ENCODE measurements around the gene GPS2.
A peak's percentile ranks its signal among the peaks of the same experiment; 100 is the strongest.

GPS2 gene

DNA sequence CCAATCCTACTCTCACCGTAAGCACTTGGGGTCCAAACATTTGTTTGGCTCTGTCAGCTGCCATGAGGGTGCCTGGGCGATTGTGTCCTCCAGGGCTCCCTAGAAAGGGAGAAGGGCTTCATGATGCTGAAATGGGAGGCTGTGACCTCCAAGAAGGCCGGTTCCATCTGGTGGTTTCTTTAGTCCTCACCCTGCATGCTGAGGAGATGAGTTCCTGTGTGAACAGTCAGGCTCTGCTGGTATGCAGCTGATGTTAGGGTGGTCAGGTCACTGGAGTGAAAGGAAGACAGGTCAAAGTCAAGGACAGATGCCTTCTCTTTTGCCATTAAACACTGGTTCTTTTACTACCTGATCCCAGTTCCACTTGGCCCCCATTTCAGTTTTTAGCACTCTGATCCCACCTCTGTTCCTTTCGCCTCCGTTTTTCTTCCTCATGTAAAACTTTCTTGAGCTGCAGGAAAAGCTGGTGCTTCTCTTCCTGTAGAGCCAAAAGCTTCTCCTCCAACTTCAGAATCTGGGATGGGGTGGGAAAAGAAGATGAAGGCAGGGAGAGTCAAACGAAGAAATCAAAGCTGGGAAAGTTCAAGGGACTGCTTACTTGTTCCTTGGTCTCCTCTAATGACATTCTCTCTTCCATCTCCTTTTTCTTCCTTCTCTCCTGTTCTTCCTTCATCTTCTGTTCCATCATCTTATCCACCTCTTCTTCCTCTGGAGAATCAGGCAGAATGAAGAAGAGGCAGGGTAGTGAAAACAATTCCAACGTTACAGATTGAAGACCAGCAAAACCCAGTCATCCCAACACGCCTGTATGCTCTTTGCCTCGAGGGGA, 1.1 kb downstream of the GPS2 start:
- DNase-seq, result peak; percentile 67
- peaks cover 27% of the 10 kb centered on the region for H3K79me2 ChIP-seq (ENCODE audit: control insufficient read depth, insufficient read depth, low read length)
- no peak overlapping the region for H2AK5ac ChIP-seq (ENCODE audit: low read length)
- H3K79me1 ChIP-seq (ENCODE audit: low read length), result peaks cover 21% of the 10 kb centered on the region
- no peak overlapping the region for H2BK5ac ChIP-seq (ENCODE audit: low read length)
- H2BK120ac ChIP-seq (ENCODE audit: low read depth, low read length), result no peak overlapping the region
- no peak overlapping the region for H3K23ac ChIP-seq (ENCODE audit: low read length)
- H3K9ac ChIP-seq (ENCODE audit: low read length), result peak overlapping the region; percentile 72
- peak overlapping the region; percentile 63 for H3K4me2 ChIP-seq (ENCODE audit: low read length)
- peaks cover 8% of the 10 kb centered on the region for H3K4me1 ChIP-seq (ENCODE audit: control insufficient read depth, low read depth, low read length)
- no peak overlapping the region for H3K4ac ChIP-seq (ENCODE audit: low read depth, low read length)
- no peak overlapping the region for H4K8ac ChIP-seq (ENCODE audit: low read depth, low read length)
- H3K18ac ChIP-seq (ENCODE audit: low read length), result no peak overlapping the region
- WGBS (ENCODE audit: extremely low coverage, insufficient coverage, low lambda C conversion rate), result no CpG with 5 or more reads among the region's 9 CpGs
- no peak overlapping the region for H3K27ac ChIP-seq (ENCODE audit: low read depth, low read length)
- no peak overlapping the region for H2BK15ac ChIP-seq (replicated peaks; ENCODE audit: low read depth)
- peaks cover 24% of the 10 kb centered on the region for H3K36me3 ChIP-seq (ENCODE audit: control insufficient read depth, insufficient read depth, low read length)
- H3K27me3 ChIP-seq (ENCODE audit: insufficient read depth, low read length, poor library complexity), result no peaks in the 10 kb centered on the region
- H3K4me3 ChIP-seq (ENCODE audit: low read length), result peak overlapping the region; percentile 74
- no peak overlapping the region for H4K5ac ChIP-seq (ENCODE audit: low read length)
- peak overlapping the region; percentile 93 for H3K56ac ChIP-seq (ENCODE audit: low read length)

DNA sequence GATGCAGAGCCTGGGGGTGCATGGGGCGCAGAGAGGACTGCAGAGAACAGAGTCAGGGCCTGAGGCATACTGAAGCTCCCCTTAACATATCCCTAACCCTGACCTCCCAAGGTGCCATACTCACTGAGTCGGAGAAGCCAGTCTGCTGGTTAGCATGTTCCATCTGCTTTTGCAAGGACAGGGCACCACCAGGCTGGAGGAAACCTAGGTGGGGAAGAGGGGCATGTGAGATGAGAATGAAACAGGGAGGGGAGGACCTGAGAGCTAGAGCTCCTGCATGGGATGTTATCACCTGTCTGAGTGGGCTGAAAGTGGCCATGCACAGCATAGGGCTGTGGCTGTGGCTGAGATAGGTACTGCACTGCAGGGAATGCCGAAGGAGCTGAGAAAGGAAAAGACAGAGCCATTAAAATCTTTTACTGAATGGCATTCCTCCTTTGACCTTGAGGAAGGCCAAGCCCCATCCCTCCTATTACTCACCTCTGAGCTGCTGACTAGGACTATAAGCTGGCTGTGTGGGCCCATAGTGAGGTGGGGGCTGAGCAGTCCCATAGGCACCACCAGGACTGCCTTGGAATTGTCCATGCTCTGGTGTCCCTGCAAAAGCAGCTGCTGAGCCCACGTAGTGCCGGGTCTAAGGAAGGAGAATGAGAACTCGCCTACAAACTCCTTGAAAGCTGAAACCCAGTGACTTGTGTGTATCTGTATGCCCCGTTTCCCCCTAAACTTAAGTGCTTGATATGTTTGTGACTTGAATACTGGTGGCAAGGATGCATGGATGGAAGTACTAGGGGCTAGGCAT, 1.9 kb downstream of the GPS2 start:
- Histone ChIP-seq H2BK5ac (ENCODE audit: low read length) (no peak overlapping the region), H3K4ac (ENCODE audit: low read depth, low read length) (no peak overlapping the region), H3K27me3 (ENCODE audit: insufficient read depth, low read length, poor library complexity) (no peaks in the 10 kb centered on the region), H2BK15ac (replicated peaks; ENCODE audit: low read depth) (no peak overlapping the region), H3K36me3 (ENCODE audit: control insufficient read depth, insufficient read depth, low read length) (peaks cover 24% of the 10 kb centered on the region), H3K79me2 (ENCODE audit: control insufficient read depth, insufficient read depth, low read length) (peaks cover 36% of the 10 kb centered on the region), H3K56ac (ENCODE audit: low read length) (no peak overlapping the region), H2AK5ac (ENCODE audit: low read length) (no peak overlapping the region), H2BK120ac (ENCODE audit: low read depth, low read length) (no peak overlapping the region), H3K4me1 (ENCODE audit: control insufficient read depth, low read depth, low read length) (peaks cover 8% of the 10 kb centered on the region), H3K9ac (ENCODE audit: low read length) (no peak overlapping the region), H3K27ac (ENCODE audit: low read depth, low read length) (no peak overlapping the region), H3K79me1 (ENCODE audit: low read length) (peaks cover 21% of the 10 kb centered on the region), H3K23ac (ENCODE audit: low read length) (no peak overlapping the region), H4K8ac (ENCODE audit: low read depth, low read length) (no peak overlapping the region), H3K4me2 (ENCODE audit: low read length) (no peak overlapping the region), H4K5ac (ENCODE audit: low read length) (no peak overlapping the region), H3K4me3 (ENCODE audit: low read length) (no peak overlapping the region), H3K18ac (ENCODE audit: low read length) (no peak overlapping the region)
- DNase-seq, result peak; percentile 74
- no CpG with 5 or more reads among the region's 7 CpGs for WGBS (ENCODE audit: extremely low coverage, insufficient coverage, low lambda C conversion rate)

DNA sequence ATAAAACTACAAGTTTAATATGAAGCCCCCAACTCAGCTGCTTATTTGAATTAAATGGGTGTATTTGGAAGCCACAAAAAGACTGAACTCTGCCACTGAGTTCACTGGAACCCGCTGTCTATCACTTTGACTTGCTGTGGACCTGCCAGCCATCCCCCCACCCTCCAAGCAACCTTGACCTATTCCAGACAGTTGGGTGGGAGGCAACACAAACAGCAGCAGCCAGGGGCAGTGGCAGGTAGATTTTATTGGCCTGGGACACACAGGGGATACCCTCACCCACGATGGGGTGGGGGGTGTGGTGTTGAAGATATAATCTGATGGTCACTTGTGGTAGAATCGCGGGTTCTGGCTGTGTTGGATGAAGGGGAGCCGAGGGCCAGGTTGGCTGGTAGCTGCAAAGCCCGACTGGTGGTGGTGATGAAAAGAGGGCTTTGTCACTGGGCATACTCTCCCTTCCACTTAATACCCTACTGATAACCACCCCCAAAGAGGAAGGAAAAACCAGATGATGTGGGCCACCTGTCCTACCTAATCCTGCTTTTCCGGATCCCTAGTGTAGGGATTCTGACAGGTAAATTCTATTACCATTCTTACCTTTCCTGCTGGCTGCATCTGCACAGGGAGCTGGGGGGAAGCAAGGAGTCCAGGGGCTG, 2.6 kb downstream of the GPS2 start:
- H3K4me3 ChIP-seq (ENCODE audit: low read length), result no peak overlapping the region
- peaks cover 43% of the 10 kb centered on the region for H3K79me2 ChIP-seq (ENCODE audit: control insufficient read depth, insufficient read depth, low read length)
- no peak overlapping the region for H3K4ac ChIP-seq (ENCODE audit: low read depth, low read length)
- H3K23ac ChIP-seq (ENCODE audit: low read length), result no peak overlapping the region
- no peak overlapping the region for H2AK5ac ChIP-seq (ENCODE audit: low read length)
- H2BK15ac ChIP-seq (replicated peaks; ENCODE audit: low read depth), result no peak overlapping the region
- H3K79me1 ChIP-seq (ENCODE audit: low read length), result peaks cover 21% of the 10 kb centered on the region
- WGBS (ENCODE audit: extremely low coverage, insufficient coverage, low lambda C conversion rate), result no CpG with 5 or more reads among the region's 7 CpGs
- no peak for DNase-seq
- no peak overlapping the region for H2BK120ac ChIP-seq (ENCODE audit: low read depth, low read length)
- no peak overlapping the region for H3K4me2 ChIP-seq (ENCODE audit: low read length)
- H3K56ac ChIP-seq (ENCODE audit: low read length), result no peak overlapping the region
- H3K27me3 ChIP-seq (ENCODE audit: insufficient read depth, low read length, poor library complexity), result no peaks in the 10 kb centered on the region
- no peak overlapping the region for H3K9ac ChIP-seq (ENCODE audit: low read length)
- peaks cover 8% of the 10 kb centered on the region for H3K4me1 ChIP-seq (ENCODE audit: control insufficient read depth, low read depth, low read length)
- no peak overlapping the region for H3K18ac ChIP-seq (ENCODE audit: low read length)
- H3K27ac ChIP-seq (ENCODE audit: low read depth, low read length), result no peak overlapping the region
- H2BK5ac ChIP-seq (ENCODE audit: low read length), result no peak overlapping the region
- no peak overlapping the region for H4K8ac ChIP-seq (ENCODE audit: low read depth, low read length)
- no peak overlapping the region for H4K5ac ChIP-seq (ENCODE audit: low read length)
- peaks cover 24% of the 10 kb centered on the region for H3K36me3 ChIP-seq (ENCODE audit: control insufficient read depth, insufficient read depth, low read length)

DNA sequence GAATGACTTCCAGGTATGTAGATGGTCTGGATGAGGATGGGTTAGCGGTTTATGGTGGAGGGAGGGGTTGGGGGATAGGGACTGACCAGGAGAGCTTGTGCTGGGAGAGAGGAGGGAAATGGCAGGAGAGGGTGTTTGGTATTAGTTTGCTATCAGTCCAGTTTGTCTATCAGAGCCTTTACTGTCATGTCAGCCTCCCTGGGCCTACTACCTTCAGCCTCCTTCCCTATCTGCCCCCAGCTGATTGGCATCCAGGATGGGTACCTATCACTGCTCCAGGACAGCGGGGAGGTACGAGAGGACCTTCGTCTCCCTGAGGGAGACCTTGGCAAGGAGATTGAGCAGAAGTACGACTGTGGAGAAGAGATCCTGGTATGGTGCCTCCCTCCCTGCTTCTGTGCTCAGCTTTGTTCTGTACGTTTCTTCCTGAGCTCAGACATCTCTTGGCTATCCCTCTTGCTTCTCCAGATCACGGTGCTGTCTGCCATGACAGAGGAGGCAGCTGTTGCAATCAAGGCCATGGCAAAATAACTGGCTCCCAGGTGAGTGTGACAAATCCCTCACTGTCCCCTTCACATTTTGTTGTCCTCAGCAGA, 4.0 kb downstream of the GPS2 start:
- Histone ChIP-seq H3K4ac (ENCODE audit: low read depth, low read length) (no peak overlapping the region), H3K18ac (ENCODE audit: low read length) (no peak overlapping the region), H3K79me2 (ENCODE audit: control insufficient read depth, insufficient read depth, low read length) (peaks cover 43% of the 10 kb centered on the region), H2BK15ac (replicated peaks; ENCODE audit: low read depth) (no peak overlapping the region), H3K4me2 (ENCODE audit: low read length) (no peak overlapping the region), H3K9ac (ENCODE audit: low read length) (no peak overlapping the region), H3K36me3 (ENCODE audit: control insufficient read depth, insufficient read depth, low read length) (peaks cover 21% of the 10 kb centered on the region), H2BK5ac (ENCODE audit: low read length) (no peak overlapping the region), H3K56ac (ENCODE audit: low read length) (no peak overlapping the region), H3K4me3 (ENCODE audit: low read length) (no peak overlapping the region), H4K8ac (ENCODE audit: low read depth, low read length) (no peak overlapping the region), H2BK120ac (ENCODE audit: low read depth, low read length) (no peak overlapping the region), H3K27me3 (ENCODE audit: insufficient read depth, low read length, poor library complexity) (no peaks in the 10 kb centered on the region), H3K79me1 (ENCODE audit: low read length) (peaks cover 21% of the 10 kb centered on the region), H3K4me1 (ENCODE audit: control insufficient read depth, low read depth, low read length) (peaks cover 8% of the 10 kb centered on the region), H3K27ac (ENCODE audit: low read depth, low read length) (no peak overlapping the region), H2AK5ac (ENCODE audit: low read length) (no peak overlapping the region), H3K23ac (ENCODE audit: low read length) (no peak overlapping the region), H4K5ac (ENCODE audit: low read length) (no peak overlapping the region)
- no peak for DNase-seq
- no CpG with 5 or more reads among the region's 7 CpGs for WGBS (ENCODE audit: extremely low coverage, insufficient coverage, low lambda C conversion rate)

DNA sequence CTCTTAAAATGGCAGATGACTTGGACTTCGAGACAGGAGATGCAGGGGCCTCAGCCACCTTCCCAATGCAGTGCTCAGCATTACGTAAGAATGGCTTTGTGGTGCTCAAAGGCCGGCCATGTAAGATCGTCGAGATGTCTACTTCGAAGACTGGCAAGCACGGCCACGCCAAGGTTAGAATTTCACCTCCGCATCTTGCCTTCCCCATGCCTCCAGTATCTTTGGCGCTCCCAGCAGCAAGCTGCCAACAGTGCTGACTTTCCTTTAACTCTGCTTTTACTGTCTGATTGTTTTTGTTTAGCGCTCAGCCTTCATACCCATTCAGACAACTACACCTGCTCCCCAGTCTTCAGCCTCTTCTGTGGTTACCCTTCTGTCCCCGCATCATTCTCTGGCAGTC, 5.5 kb downstream of the GPS2 start:
- H4K8ac ChIP-seq (ENCODE audit: low read depth, low read length), result no peak overlapping the region
- no peak overlapping the region for H3K27ac ChIP-seq (ENCODE audit: low read depth, low read length)
- DNase-seq, result no peak
- H2BK120ac ChIP-seq (ENCODE audit: low read depth, low read length), result no peak overlapping the region
- no peak overlapping the region for H2BK15ac ChIP-seq (replicated peaks; ENCODE audit: low read depth)
- H3K36me3 ChIP-seq (ENCODE audit: control insufficient read depth, insufficient read depth, low read length), result peaks cover 21% of the 10 kb centered on the region
- H2BK5ac ChIP-seq (ENCODE audit: low read length), result no peak overlapping the region
- H3K18ac ChIP-seq (ENCODE audit: low read length), result no peak overlapping the region
- H3K4me3 ChIP-seq (ENCODE audit: low read length), result no peak overlapping the region
- peaks cover 8% of the 10 kb centered on the region for H3K4me1 ChIP-seq (ENCODE audit: control insufficient read depth, low read depth, low read length)
- H3K56ac ChIP-seq (ENCODE audit: low read length), result no peak overlapping the region
- H3K4ac ChIP-seq (ENCODE audit: low read depth, low read length), result no peak overlapping the region
- H3K9ac ChIP-seq (ENCODE audit: low read length), result peak overlapping the region; percentile 98
- H2AK5ac ChIP-seq (ENCODE audit: low read length), result no peak overlapping the region
- peaks cover 21% of the 10 kb centered on the region for H3K79me1 ChIP-seq (ENCODE audit: low read length)
- H3K79me2 ChIP-seq (ENCODE audit: control insufficient read depth, insufficient read depth, low read length), result peaks cover 41% of the 10 kb centered on the region
- H3K23ac ChIP-seq (ENCODE audit: low read length), result no peak overlapping the region
- no peak overlapping the region for H4K5ac ChIP-seq (ENCODE audit: low read length)
- no peaks in the 10 kb centered on the region for H3K27me3 ChIP-seq (ENCODE audit: insufficient read depth, low read length, poor library complexity)
- WGBS (ENCODE audit: extremely low coverage, insufficient coverage, low lambda C conversion rate), result no CpG with 5 or more reads among the region's 12 CpGs
- peak overlapping the region; percentile 15 for H3K4me2 ChIP-seq (ENCODE audit: low read length)
